Keratinocyte (primary cell): ENCODE results near the gene SLC66A1.

Experiments
- EZH2 ChIP-seq: IDR thresholded peaks from one replicate; pipeline ENCODE4 v1.6.1; 2012; ENCODE audit warnings: inconsistent platforms, mild to moderate bottlenecking, low read length, moderate library complexity
- TF ChIP-seq, protein P1 (sequence below), 3 experiments: IDR thresholded peaks in 1 of 3; conservative IDR thresholded peaks in 1 of 3; optimal IDR thresholded peaks in 1 of 3; 2 replicates in 2 of 3; 3 replicates in 1 of 3; pipeline versions ENCODE3 to v1.5.1; 2011; ENCODE audit warnings: low read length in 3 of 3, mild to moderate bottlenecking in 3 of 3, moderate library complexity in 2 of 3, control low read depth in 1 of 3, inconsistent platforms in 1 of 3; ENCODE audit not compliant: insufficient read depth in 2 of 3; ENCODE audit errors: extremely low read depth in 1 of 3

DNA sequence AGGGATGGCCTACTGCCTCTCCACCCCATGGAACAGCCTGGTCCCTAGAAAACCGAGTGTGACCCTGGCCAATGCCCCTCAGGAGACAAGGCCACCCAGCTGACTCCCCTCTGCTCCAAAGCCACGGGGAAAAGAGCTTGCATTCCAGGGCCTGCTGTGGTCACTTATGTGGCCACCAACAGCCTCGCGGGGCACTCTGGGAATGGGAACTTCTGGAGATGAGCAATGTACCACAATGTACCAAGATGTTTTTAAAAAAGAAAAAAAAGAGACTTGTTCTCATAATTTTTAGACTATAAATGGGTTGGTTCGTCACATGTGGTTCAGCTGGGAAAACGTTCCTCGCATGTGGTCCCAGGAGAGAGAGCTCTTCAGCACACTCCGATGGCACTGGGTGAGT lies 62.8 kb downstream of the SLC66A1 start:
- TF ChIP-seq, protein P1, sequence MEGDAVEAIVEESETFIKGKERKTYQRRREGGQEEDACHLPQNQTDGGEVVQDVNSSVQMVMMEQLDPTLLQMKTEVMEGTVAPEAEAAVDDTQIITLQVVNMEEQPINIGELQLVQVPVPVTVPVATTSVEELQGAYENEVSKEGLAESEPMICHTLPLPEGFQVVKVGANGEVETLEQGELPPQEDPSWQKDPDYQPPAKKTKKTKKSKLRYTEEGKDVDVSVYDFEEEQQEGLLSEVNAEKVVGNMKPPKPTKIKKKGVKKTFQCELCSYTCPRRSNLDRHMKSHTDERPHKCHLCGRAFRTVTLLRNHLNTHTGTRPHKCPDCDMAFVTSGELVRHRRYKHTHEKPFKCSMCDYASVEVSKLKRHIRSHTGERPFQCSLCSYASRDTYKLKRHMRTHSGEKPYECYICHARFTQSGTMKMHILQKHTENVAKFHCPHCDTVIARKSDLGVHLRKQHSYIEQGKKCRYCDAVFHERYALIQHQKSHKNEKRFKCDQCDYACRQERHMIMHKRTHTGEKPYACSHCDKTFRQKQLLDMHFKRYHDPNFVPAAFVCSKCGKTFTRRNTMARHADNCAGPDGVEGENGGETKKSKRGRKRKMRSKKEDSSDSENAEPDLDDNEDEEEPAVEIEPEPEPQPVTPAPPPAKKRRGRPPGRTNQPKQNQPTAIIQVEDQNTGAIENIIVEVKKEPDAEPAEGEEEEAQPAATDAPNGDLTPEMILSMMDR (optimal IDR thresholded peaks at IDR 0.05 in 1 of 3, IDR thresholded peaks at IDR 0.05 in 1 of 3, conservative IDR thresholded peaks at IDR 0.05 in 1 of 3; ENCODE audit: extremely low read depth in 1 of 3, insufficient read depth in 2 of 3, low read length in 3 of 3), result no peak
- no peak for TF ChIP-seq EZH2
